ENCODE data around the gene MRTFB.

The MRTFB gene

GRCh38 chr16:14061732-14062259 lies 9.3 kb upstream of the MRTFB start:
- no peak for DNase-seq

- no peak for DNase-seq
Observed at GRCh38 chr16:14062261-14062660, 8.9 kb upstream of the MRTFB start.

GRCh38 chr16:14063618-14064581 lies 7.2 kb upstream of the MRTFB start:
- no peak for DNase-seq

GRCh38 chr16:14069818-14070217 lies 1.3 kb upstream of the MRTFB start:
- DNase-seq, result no peak

- peak in 6 of 56 donors; percentile 11 to 59 (median 44) for DNase-seq
Observed at GRCh38 chr16:14070555-14070876, 603 bp upstream of the MRTFB start.

- DNase-seq, result peak in 7 of 56 donors; percentile 15 to 52 (median 33)
Observed at GRCh38 chr16:14071576-14072271, 605 bp downstream of the MRTFB start.

- DNase-seq, result no peak
Observed at GRCh38 chr16:14072360-14072759, 1.2 kb downstream of the MRTFB start.

- DNase-seq, result no peak
Observed at GRCh38 chr16:14074544-14074943, 3.4 kb downstream of the MRTFB start.

GRCh38 chr16:14077918-14078317 lies 6.8 kb downstream of the MRTFB start:
- no peak for DNase-seq

- DNase-seq, result no peak
Observed at GRCh38 chr16:14086477-14086876, 15.4 kb downstream of the MRTFB start.

- no peak for DNase-seq
Observed at GRCh38 chr16:14087181-14087580, 16.1 kb downstream of the MRTFB start.

GRCh38 chr16:14087590-14088154 lies 16.6 kb downstream of the MRTFB start:
- no peak for DNase-seq

- peak in 8 of 56 donors; percentile 1 to 33 (median 10) for DNase-seq
Observed at GRCh38 chr16:14088155-14088753, 17.1 kb downstream of the MRTFB start.

GRCh38 chr16:14089283-14089823 lies 18.2 kb downstream of the MRTFB start:
- DNase-seq, result no peak

GRCh38 chr16:14092561-14092960 lies 21.4 kb downstream of the MRTFB start:
- DNase-seq, result no peak

GRCh38 chr16:14095883-14096551 lies 24.9 kb downstream of the MRTFB start:
- no peak for DNase-seq

- no peak for DNase-seq
Observed at GRCh38 chr16:14097182-14097959, 26.3 kb downstream of the MRTFB start.

GRCh38 chr16:14098081-14098480 lies 27.0 kb downstream of the MRTFB start:
- no peak for DNase-seq

- no peak for DNase-seq
Observed at GRCh38 chr16:14100825-14101224, 29.7 kb downstream of the MRTFB start.

- no peak for DNase-seq
Observed at GRCh38 chr16:14101415-14101814, 30.3 kb downstream of the MRTFB start.

All from nucleus accumbens (tissue), 56 donors.